IMR-90 (cell line): ENCODE results near the gene USP35. TPM values are rescaled to one million over a fixed set of nuclear protein-coding genes. Genes with fewer than 3 reads are reported as not detected.

Source experiments
- ATAC-seq: fragments of 200-7000 bp; cut with Tn5 transposase; 2 replicates; pipeline ENCODE4 v1.9.1; 2020; ENCODE audit warnings: low read depth, mild to moderate bottlenecking, moderate library complexity
- BruUV-seq: library from RNA; stranded (reverse); fragments of 400-500 nt; replicated peaks from 2 replicates; lab custom pipeline; 2021; lab: Mats Ljungman, UMichigan
- CTCF ChIA-PET: fragments of 300-600 bp; formaldehyde crosslinking; extraction: SDS; loops from one replicate; lab custom pipeline; 2021; ENCODE audit warnings: antibody characterized with exemption; lab: Yijun Ruan, JAX
- POLR2A ChIA-PET: fragments of 300-600 bp; sonication (Branson Sonifier 250); formaldehyde crosslinking; loops from one replicate; lab custom pipeline; 2022; ENCODE audit warnings: antibody characterized with exemption; ENCODE audit not compliant: unreplicated experiment; lab: Charles Lee
- DNase-seq: peaks from one replicate; pipeline ENCODE4 v3.0.0; 2013
- H2AFZ ChIP-seq: replicated peaks from 2 replicates; pipeline ENCODE3; 2013; ENCODE audit warnings: low read length, mild to moderate bottlenecking; ENCODE audit not compliant: poor library complexity
- H2AK5ac ChIP-seq: 2 replicates; pipeline ENCODE4 v1.6.1; 2013; ENCODE audit warnings: low read depth, low read length, inconsistent platforms
- H2AK9ac ChIP-seq: replicated peaks from 2 replicates; pipeline ENCODE3; 2013; ENCODE audit warnings: mild to moderate bottlenecking, low read depth, low read length, moderate library complexity; ENCODE audit not compliant: poor library complexity
- H2BK120ac ChIP-seq: 2 replicates; pipeline ENCODE4 v1.6.1; 2013; ENCODE audit warnings: low read depth, low read length, inconsistent platforms
- H2BK15ac ChIP-seq: 3 replicates; pipeline ENCODE4 v1.6.1; 2013; ENCODE audit warnings: low read depth, low read length, inconsistent platforms
- H2BK20ac ChIP-seq: 2 replicates; pipeline ENCODE4 v1.6.1; 2013; ENCODE audit warnings: low read depth, mild to moderate bottlenecking, inconsistent platforms, low read length, moderate library complexity
- H2BK5ac ChIP-seq: 2 replicates; pipeline ENCODE4 v1.6.1; 2013; ENCODE audit warnings: mild to moderate bottlenecking, low read depth, low read length, inconsistent platforms; ENCODE audit not compliant: poor library complexity, severe bottlenecking
- H3K14ac ChIP-seq: replicated peaks from 2 replicates; pipeline ENCODE4 v1.6.1; 2013; ENCODE audit warnings: low read depth, low read length, inconsistent platforms
- H3K18ac ChIP-seq: 2 replicates; pipeline ENCODE4 v1.6.1; 2013; ENCODE audit warnings: low read depth, low read length, control low read depth
- H3K23ac ChIP-seq: 2 replicates; pipeline ENCODE4 v1.6.1; 2013; ENCODE audit warnings: low read depth, low read length, inconsistent platforms
- H3K27ac ChIP-seq: 2 replicates; pipeline ENCODE4 v1.5.1; 2013; ENCODE audit warnings: mild to moderate bottlenecking, control low read depth, low read length; ENCODE audit not compliant: insufficient read depth
- H3K27me3 ChIP-seq: 2 replicates; pipeline ENCODE4 v1.6.1; 2013; ENCODE audit warnings: low read length; ENCODE audit not compliant: control insufficient read depth, insufficient read depth
- H3K36me3 ChIP-seq: 2 replicates; pipeline ENCODE4 v1.6.1; 2013; ENCODE audit warnings: low read length, mixed read lengths; ENCODE audit not compliant: control insufficient read depth, insufficient read depth
- H3K4ac ChIP-seq: 2 replicates; pipeline ENCODE4 v1.6.1; 2013; ENCODE audit warnings: low read depth, low read length, inconsistent platforms
- H3K4me1 ChIP-seq: 2 replicates; pipeline ENCODE4 v1.6.1; 2013; ENCODE audit warnings: low read length, mixed read lengths; ENCODE audit not compliant: control insufficient read depth, insufficient read depth
- H3K4me2 ChIP-seq: 2 replicates; pipeline ENCODE4 v1.6.1; 2013; ENCODE audit warnings: low read depth, mild to moderate bottlenecking, control low read depth, low read length, moderate library complexity
- H3K4me3 ChIP-seq: 2 replicates; pipeline ENCODE4 v1.5.1; 2013; ENCODE audit warnings: low read depth, mild to moderate bottlenecking, control low read depth, low read length, moderate library complexity; ENCODE audit not compliant: insufficient read depth
- H3K56ac ChIP-seq: 2 replicates; pipeline ENCODE4 v1.6.1; 2013; ENCODE audit warnings: low read length, inconsistent platforms; ENCODE audit not compliant: insufficient read depth; ENCODE audit errors: extremely low read depth
- H3K79me1 ChIP-seq, 2 experiments: 2 replicates each; pipeline ENCODE4 v1.6.1; 2013; ENCODE audit warnings: low read length in 2 of 2, inconsistent platforms in 1 of 2, low read depth in 1 of 2
- H3K9ac ChIP-seq: 2 replicates; pipeline ENCODE4 v1.6.1; 2013; ENCODE audit warnings: low read depth, low read length, control low read depth
- H3K9me1 ChIP-seq: 2 replicates; pipeline ENCODE4 v1.6.1; 2013; ENCODE audit warnings: low read length, inconsistent platforms; ENCODE audit not compliant: insufficient read depth
- H3K9me3 ChIP-seq: 2 replicates; pipeline ENCODE4 v1.6.1; 2013; ENCODE audit warnings: low read length; ENCODE audit not compliant: control insufficient read depth, insufficient read depth
- H4K20me1 ChIP-seq: 2 replicates; pipeline ENCODE4 v1.6.1; 2013; ENCODE audit warnings: low read length, inconsistent platforms; ENCODE audit not compliant: insufficient read depth
- H4K5ac ChIP-seq: 2 replicates; pipeline ENCODE4 v1.6.1; 2013; ENCODE audit warnings: mild to moderate bottlenecking, low read depth, low read length, control low read depth
- H4K8ac ChIP-seq, 2 experiments: 2 replicates each; pipeline ENCODE4 v1.6.1; 2013; ENCODE audit warnings: low read depth in 2 of 2, low read length in 2 of 2, control low read depth in 1 of 2, inconsistent platforms in 1 of 2
- H4K91ac ChIP-seq: 2 replicates; pipeline ENCODE4 v1.6.1; 2013; ENCODE audit warnings: low read depth, low read length, inconsistent platforms; ENCODE audit not compliant: insufficient read depth
- BHLHE40 ChIP-seq: fragments of 150-350 bp; IDR thresholded peaks from 2 replicates; pipeline ENCODE4 v1.6.1; 2016; ENCODE audit warnings: mild to moderate bottlenecking, low read depth, low read length
- CEBPB ChIP-seq: IDR thresholded peaks from 2 replicates; pipeline ENCODE4 v1.6.1; 2012; ENCODE audit warnings: low read depth, low read length, improper control_type of control experiment
- CHD1 ChIP-seq: IDR thresholded peaks from 2 replicates; pipeline ENCODE4 v1.6.1; 2012; ENCODE audit warnings: low read depth, low read length, improper control_type of control experiment
- CTCF ChIP-seq: conservative IDR thresholded peaks from 2 replicates; pipeline ENCODE4 v1.5.1; 2012; ENCODE audit warnings: mild to moderate bottlenecking, low read depth, low read length, improper control_type of control experiment
- ELK1 ChIP-seq: fragments of 150-350 bp; IDR thresholded peaks from 2 replicates; pipeline ENCODE4 v1.6.1; 2016; ENCODE audit warnings: low read depth, mild to moderate bottlenecking, low read length, moderate library complexity, borderline replicate concordance
- FOS ChIP-seq: fragments of 150-350 bp; IDR thresholded peaks from 2 replicates; pipeline ENCODE4 v1.6.1; 2016; ENCODE audit warnings: low read depth, low read length
- MAFK ChIP-seq: IDR thresholded peaks from 2 replicates; pipeline ENCODE4 v1.6.1; 2012; ENCODE audit warnings: low read depth, low read length, improper control_type of control experiment
- MAZ ChIP-seq: IDR thresholded peaks from 2 replicates; pipeline ENCODE4 v1.6.1; 2012; ENCODE audit warnings: low read depth, mild to moderate bottlenecking, low read length, improper control_type of control experiment, moderate library complexity, borderline replicate concordance
- MXI1 ChIP-seq: IDR thresholded peaks from 2 replicates; pipeline ENCODE4 v1.6.1; 2012; ENCODE audit warnings: low read depth, mild to moderate bottlenecking, low read length, moderate library complexity, borderline replicate concordance
- NFE2L2 ChIP-seq: fragments of 150-350 bp; IDR thresholded peaks from 2 replicates; pipeline ENCODE4 v1.6.1; 2016; ENCODE audit warnings: low read depth, mild to moderate bottlenecking, low read length
- POLR2A ChIP-seq: IDR thresholded peaks from 2 replicates; pipeline ENCODE4 v1.6.1; 2012; ENCODE audit warnings: mild to moderate bottlenecking, low read depth, low read length
- RAD21 ChIP-seq: IDR thresholded peaks from 2 replicates; pipeline ENCODE4 v1.6.1; 2012; ENCODE audit warnings: low read length, improper control_type of control experiment
- RCOR1 ChIP-seq: IDR thresholded peaks from 2 replicates; pipeline ENCODE4 v1.6.1; 2012; ENCODE audit warnings: mild to moderate bottlenecking, low read length, improper control_type of control experiment; ENCODE audit not compliant: insufficient replicate concordance
- RFX5 ChIP-seq: IDR thresholded peaks from 2 replicates; pipeline ENCODE4 v1.8.0; 2012; ENCODE audit warnings: low read depth, mild to moderate bottlenecking, low read length, moderate library complexity
- SMC3 ChIP-seq: fragments of 150-350 bp; IDR thresholded peaks from 2 replicates; pipeline ENCODE4 v1.6.1; 2016; ENCODE audit warnings: low read depth, mild to moderate bottlenecking, antibody characterized with exemption, low read length, moderate library complexity
- USF2 ChIP-seq: fragments of 150-350 bp; IDR thresholded peaks from 2 replicates; pipeline ENCODE4 v1.6.1; 2017; ENCODE audit warnings: mild to moderate bottlenecking, antibody characterized with exemption, low read length, low read depth
- WGBS, 2 experiments: methylation state at CpG; one replicate each; pipeline versions ENCODE4 v1.1.5 to v1.1.7; 2013; ENCODE audit warnings: missing lambda C conversion rate in 2 of 2; ENCODE audit not compliant: insufficient read length in 1 of 2; ENCODE audit errors: extremely low coverage in 2 of 2; 5-methylcytosine and 5-hydroxymethylcytosine counted together
- dilution Hi-C: fragments of 300-500 bp; cut with HindIII; formaldehyde crosslinking; loops from one replicate; pipeline ENCODE4 v1.14.3; 2018; ENCODE audit warnings: low sequenced_read_pairs; ENCODE audit not compliant: unreplicated experiment
- in situ Hi-C: fragments of 300-500 bp; cut with MboI; formaldehyde crosslinking; loops from 3 replicates; pipeline ENCODE4 v1.14.3; 2019; ENCODE audit warnings: low sequenced_read_pairs, inconsistent platforms, mixed read lengths
- intact Hi-C: fragments of 100-400 bp; cut with micrococcal nuclease; formaldehyde crosslinking; loops from 2 replicates; pipeline ENCODE4 v1.10.0; 2022
- polyA plus RNA-seq, 3 experiments: library from polyadenylated mRNA; depleted of rRNA; stranded (reverse); fragments of >200 nt; gene quantifications; 2 replicates each; pipeline ENCODE4 v1.2.3, GENCODE V29; 2012; ENCODE audit warnings: low replicate concordance in 1 of 3
- total RNA-seq: library from RNA; depleted of rRNA; stranded (reverse); fragments of >200 nt; gene quantifications from 2 replicates; pipeline ENCODE4 v1.2.3, GENCODE V29; 2012

The USP35 gene
- total and polyA plus RNA-seq, 2 of the 4 experiments (the other 2 are of a cell fraction), result 2.7 to 11.3 TPM

- Histone ChIP-seq H3K27ac (no peak overlapping the region), H4K20me1 (peaks cover 7% of the 10 kb centered on the region), H3K4ac (no peak overlapping the region), H3K23ac (no peak overlapping the region), H2BK5ac (no peak overlapping the region), H2AFZ (no peak overlapping the region), H3K36me3 (peaks cover 10% of the 10 kb centered on the region), H4K91ac (no peak overlapping the region), H3K18ac (no peak overlapping the region), H3K56ac (no peak overlapping the region), H4K5ac (no peak overlapping the region), H4K8ac (no peak overlapping the region), H3K14ac (no peak overlapping the region), H3K9me1 (peaks cover 13% of the 10 kb centered on the region), H3K4me3 (no peak overlapping the region), H3K4me2 (no peak overlapping the region), H3K4me1 (peaks cover 5% of the 10 kb centered on the region), H3K27me3 (no peaks in the 10 kb centered on the region), H2BK120ac (no peak overlapping the region), H2BK15ac (no peak overlapping the region), H2AK5ac (no peak overlapping the region), H2BK20ac (no peak overlapping the region), H3K9me3 (no peaks in the 10 kb centered on the region), H3K9ac (no peak overlapping the region), H3K79me1 (peaks cover 18 to 76% of the 10 kb centered on the region in 2 experiments), H2AK9ac (no peak overlapping the region)
- intact Hi-C loops, result no loop called here
- peak; percentile 28; the same call in 1 of the 2 replicates for ATAC-seq
- TF ChIP-seq ELK1 (no peak), USF2 (no peak), RAD21 (no peak), FOS (no peak), POLR2A (no peak), MAFK (peak; percentile 81), MAZ (no peak), SMC3 (no peak), CEBPB (peak; percentile 20; the same call in 1 of the 2 replicates), BHLHE40 (no peak), MXI1 (no peak), CHD1 (no peak), CTCF (no peak), NFE2L2 (peak; percentile 93), RFX5 (no peak), RCOR1 (no peak)
- no TSS peak for BruUV-seq
- ChIA-PET CTCF (no interaction called here), POLR2A (no interaction called here)
- no CpG with 5 or more reads among the region's 2 CpGs for WGBS, 2 experiments
- in situ Hi-C loops, result no loop called here
- DNase-seq, result peak; percentile 63
- dilution Hi-C loops, result no loop called here
Observed at GRCh38 chr11:78181185-78181584, 7.5 kb upstream of the USP35 start.
